K562 (cell line): ENCODE data around the gene ANXA4. TPM values are rescaled to one million over a fixed set of nuclear protein-coding genes. Genes with fewer than 3 reads are reported as not detected.
"Not testable (repeated sequence)": the region's sequence is repeated elsewhere in the genome, so short reads cannot be mapped to it uniquely, and the experiment has no call there.

ENCODE experiments used
- ATAC-seq: fragments of 200-7000 bp; cut with Tn5 transposase; 3 replicates; pipeline ENCODE4 v1.9.1; 2020; ENCODE audit warnings: moderate library complexity
- BruUV-seq: library from RNA; stranded (reverse); fragments of 400-500 nt; replicated peaks from 2 replicates; lab custom pipeline; 2021; lab: Mats Ljungman, UMichigan
- CTCF ChIA-PET: fragments of 300-600 bp; formaldehyde crosslinking; extraction: SDS; loops from one replicate; lab custom pipeline; 2021; ENCODE audit warnings: low intra/inter-chr PET ratio; lab: Yijun Ruan, JAX
- POLR2A ChIA-PET: fragments of 300-600, 350-650 bp; sonication (Branson Sonifier 250); formaldehyde crosslinking; extraction: SDS; loops from one replicate; lab custom pipeline; 2021; ENCODE audit warnings: antibody characterized with exemption, inconsistent platforms; lab: Yijun Ruan, JAX
- DNase-seq, 4 experiments: peaks; one replicate each; pipeline versions ENCODE4 v3.0.0 to v3.0.0-alpha.2; 2011 to 2018; ENCODE audit warnings: low spot score in 3 of 4, mixed read lengths in 3 of 4; ENCODE audit errors: extremely low read depth in 1 of 4
- FAIRE-seq: peaks from 2 replicates; lab custom pipeline; 2011; peaks lifted over from hg19 to GRCh38; lab: Jason Lieb, UNC
- H2AFZ ChIP-seq: 2 replicates; pipeline ENCODE4 v1.6.0; 2011; ENCODE audit warnings: low read depth, low read length, control low read depth, inconsistent platforms
- H3K27ac ChIP-seq: fragments of 200-600 bp; 3 replicates; pipeline ENCODE4 v1.8.0; 2011; ENCODE audit warnings: low read depth, mild to moderate bottlenecking, control low read depth, inconsistent platforms, low read length, moderate library complexity, mixed read lengths; ENCODE audit errors: extremely low read depth
- H3K27me3 ChIP-seq, 2 experiments: fragments of 300-600 bp in 1 of 2; 2 replicates in 1 of 2; 3 replicates in 1 of 2; pipeline versions ENCODE4 v1.6.0 to v1.8.0; 2011; ENCODE audit warnings: inconsistent platforms in 2 of 2, low read length in 2 of 2, mild to moderate bottlenecking in 1 of 2, mixed read lengths in 1 of 2, moderate library complexity in 1 of 2; ENCODE audit not compliant: control insufficient read depth in 2 of 2, insufficient read depth in 2 of 2
- H3K36me3 ChIP-seq: fragments of 300-600 bp; 3 replicates; pipeline ENCODE4 v1.8.0; 2011; ENCODE audit warnings: mild to moderate bottlenecking, low read length, inconsistent platforms; ENCODE audit not compliant: control insufficient read depth, insufficient read depth
- H3K4me1 ChIP-seq, 2 experiments: fragments of 200-600 bp in 1 of 2; replicated peaks in 1 of 2; 2 replicates in 1 of 2; 3 replicates in 1 of 2; pipeline versions ENCODE4 v1.5.1 to v1.8.0; 2011; ENCODE audit warnings: inconsistent platforms in 2 of 2, low read length in 2 of 2, mild to moderate bottlenecking in 1 of 2, mixed read lengths in 1 of 2, moderate library complexity in 1 of 2; ENCODE audit not compliant: control insufficient read depth in 2 of 2, insufficient read depth in 2 of 2
- H3K4me2 ChIP-seq: 2 replicates; pipeline ENCODE4 v1.6.1; 2011; ENCODE audit warnings: low read length, control low read depth, inconsistent platforms, mixed read lengths; ENCODE audit not compliant: insufficient read depth
- H3K4me3 ChIP-seq: fragments of 200-600 bp; sonication (generic), shearing (Covaris generic); 2 replicates; pipeline ENCODE4 v1.5.1; 2016; ENCODE audit warnings: control low read depth, inconsistent platforms
- H3K79me2 ChIP-seq: fragments of 200-600 bp; 3 replicates; pipeline ENCODE4 v1.8.0; 2011; ENCODE audit warnings: low read length, inconsistent platforms; ENCODE audit not compliant: control insufficient read depth, insufficient read depth
- H3K9ac ChIP-seq, 2 experiments: 2 replicates each; pipeline versions ENCODE4 v1.6.0 to v1.6.1; 2011; ENCODE audit warnings: low read depth in 2 of 2, low read length in 2 of 2, control low read depth in 1 of 2, inconsistent platforms in 1 of 2, mild to moderate bottlenecking in 1 of 2, mixed read lengths in 1 of 2; ENCODE audit not compliant: insufficient read depth in 1 of 2
- H3K9me1 ChIP-seq: one replicate; pipeline ENCODE4 v1.6.0; 2011; ENCODE audit warnings: inconsistent platforms, mild to moderate bottlenecking, low read length, moderate library complexity; ENCODE audit not compliant: control insufficient read depth, insufficient read depth
- H3K9me3 ChIP-seq: replicated peaks from 2 replicates; pipeline ENCODE4 v1.5.1; 2011; ENCODE audit warnings: low read depth, low read length, inconsistent platforms; ENCODE audit not compliant: control insufficient read depth, insufficient read depth
- H4K20me1 ChIP-seq: replicated peaks from 2 replicates; pipeline ENCODE4 v1.6.1; 2011; ENCODE audit warnings: low read length, inconsistent platforms, mixed read lengths; ENCODE audit not compliant: control insufficient read depth, insufficient read depth
- L3MBTL2 ChIP-seq: fragments of 450-650 bp; IDR thresholded peaks from 2 replicates; pipeline ENCODE4 v1.6.1; 2016; ENCODE audit warnings: mild to moderate bottlenecking, moderate library complexity
- TCFL5 ChIP-seq: fragments of 250-450 bp; sonication (Bioruptor Pico); conservative IDR thresholded peaks from 2 replicates; pipeline ENCODE4 v1.6.1; 2021; ENCODE audit warnings: mild to moderate bottlenecking, moderate library complexity, matching md5 sums
- WGBS: fragments of 100-300 bp; shearing (Covaris generic); methylation state at CpG from one replicate; pipeline ENCODE4 v1.1.6; 2016; ENCODE audit warnings: low coverage, mixed read lengths; ENCODE audit not compliant: insufficient coverage; ENCODE audit errors: missing lambda C conversion rate; 5-methylcytosine and 5-hydroxymethylcytosine counted together
- in situ Hi-C: fragments of 300-500 bp; cut with MboI; formaldehyde crosslinking; loops from 4 replicates; pipeline ENCODE4 v1.15.0; 2018; ENCODE audit warnings: inconsistent platforms, mixed read lengths
- intact Hi-C: fragments of 100-400 bp; cut with micrococcal nuclease; formaldehyde crosslinking; loops from 2 replicates; pipeline ENCODE4 v1.14.2; 2022
- polyA plus RNA-seq, 8 experiments: library from polyadenylated mRNA; depleted of rRNA in 4 of 8; stranded (reverse) in 5 of 8; unstranded in 3 of 8; fragments of >200 nt; fragmentation: Nextera tagmentation in 2 of 8; fragmentation: Illumina TruSeq in 1 of 8; extraction: Ambion mirVana in 2 of 8; extraction: Trizol in 1 of 8; gene quantifications; 2 replicates each; pipeline versions ENCODE4 v1.2.1 to v1.2.3, GENCODE V29; 2011 to 2014; ENCODE audit warnings: inconsistent platforms in 1 of 8, missing spikeins in 1 of 8
- total RNA-seq, 7 experiments: library from RNA; depleted of rRNA in 6 of 7; stranded (reverse); fragments of >200 nt in 6 of 7; fragmentation: Illumina TruSeq in 2 of 7; extraction: Trizol in 2 of 7; gene quantifications; 2 replicates each; pipeline versions ENCODE4 v1.2.1 to v1.2.3, GENCODE V29; 2011 to 2021; ENCODE audit warnings: low replicate concordance in 1 of 7
- TF ChIP-seq, protein P1 (sequence below): sonication (generic); IDR thresholded peaks from 2 replicates; pipeline ENCODE4 v1.6.1; 2016

The ANXA4 gene
- total and polyA plus RNA-seq, 9 of the 15 experiments (the other 6 are each of a cell fraction or from before 2014, with no cell fraction given) = 3.4 to 13.6 (median 11.6) TPM

DNA sequence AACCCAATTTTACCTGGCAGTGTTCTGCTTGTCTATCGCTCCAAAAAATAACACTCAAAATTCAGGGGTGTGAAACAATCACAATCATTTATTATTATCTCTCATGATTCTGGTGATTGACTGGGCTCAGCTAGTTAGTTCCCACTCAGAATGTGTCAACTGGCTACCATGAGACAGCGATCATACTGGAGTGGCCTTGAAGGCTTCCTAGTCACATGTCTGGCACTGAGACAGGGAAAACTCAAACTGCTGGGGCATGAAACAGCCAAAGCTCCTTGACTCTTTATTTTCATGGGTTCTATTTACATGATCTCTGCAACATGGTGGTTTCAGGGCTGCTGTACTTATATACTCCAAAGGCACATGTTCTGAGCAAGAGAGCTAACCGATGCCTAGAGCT is 6.2 kb upstream of the ANXA4 start:
- no peak for FAIRE-seq
- H3K36me3 ChIP-seq = no peaks in the 10 kb centered on the region
- no peaks in the 10 kb centered on the region for H3K9me3 ChIP-seq
- H3K4me2 ChIP-seq = no peak overlapping the region
- BruUV-seq = no TSS peak
- intact Hi-C loops = no loop called here
- CTCF ChIA-PET = no interaction called here
- H3K9me1 ChIP-seq = no peaks in the 10 kb centered on the region
- no peak for ATAC-seq
- H3K27ac ChIP-seq = no peak overlapping the region
- H3K4me3 ChIP-seq = no peak overlapping the region
- TF ChIP-seq TCFL5 (no peak), L3MBTL2 (peak; percentile 49; the same call in 1 of the 2 replicates)
- TF ChIP-seq, protein P1, sequence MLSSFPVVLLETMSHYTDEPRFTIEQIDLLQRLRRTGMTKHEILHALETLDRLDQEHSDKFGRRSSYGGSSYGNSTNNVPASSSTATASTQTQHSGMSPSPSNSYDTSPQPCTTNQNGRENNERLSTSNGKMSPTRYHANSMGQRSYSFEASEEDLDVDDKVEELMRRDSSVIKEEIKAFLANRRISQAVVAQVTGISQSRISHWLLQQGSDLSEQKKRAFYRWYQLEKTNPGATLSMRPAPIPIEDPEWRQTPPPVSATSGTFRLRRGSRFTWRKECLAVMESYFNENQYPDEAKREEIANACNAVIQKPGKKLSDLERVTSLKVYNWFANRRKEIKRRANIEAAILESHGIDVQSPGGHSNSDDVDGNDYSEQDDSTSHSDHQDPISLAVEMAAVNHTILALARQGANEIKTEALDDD = peak; percentile 36; the same call in 1 of the 2 replicates
- TF ChIP-seq, all 486 proteins: peak for 2
- no peaks in the 10 kb centered on the region for H4K20me1 ChIP-seq
- in situ Hi-C loops = no loop called here
- H3K27me3 ChIP-seq = no peaks in the 10 kb centered on the region
- DNase-seq = no peak
- H2AFZ ChIP-seq = 0 out of 2 replicates have a peak overlapping the region, but pooled peaks have one; percentile 5
- peaks cover 0 to 11% of the 10 kb centered on the region in 2 experiments; a peak in 4 of 5 replicates for H3K4me1 ChIP-seq
- 58% methylated on average over 3 of the region's 3 CpGs for WGBS
- H3K9ac ChIP-seq = no peak overlapping the region
- no peaks in the 10 kb centered on the region for H3K79me2 ChIP-seq
- POLR2A ChIA-PET = interaction anchor here (1.1 to 1.7 kb wide), 3 partner anchors 11 to 93 kb away, joined by 3 to 5 read pairs (median 4); no protein-coding TSS in a partner anchor

DNA sequence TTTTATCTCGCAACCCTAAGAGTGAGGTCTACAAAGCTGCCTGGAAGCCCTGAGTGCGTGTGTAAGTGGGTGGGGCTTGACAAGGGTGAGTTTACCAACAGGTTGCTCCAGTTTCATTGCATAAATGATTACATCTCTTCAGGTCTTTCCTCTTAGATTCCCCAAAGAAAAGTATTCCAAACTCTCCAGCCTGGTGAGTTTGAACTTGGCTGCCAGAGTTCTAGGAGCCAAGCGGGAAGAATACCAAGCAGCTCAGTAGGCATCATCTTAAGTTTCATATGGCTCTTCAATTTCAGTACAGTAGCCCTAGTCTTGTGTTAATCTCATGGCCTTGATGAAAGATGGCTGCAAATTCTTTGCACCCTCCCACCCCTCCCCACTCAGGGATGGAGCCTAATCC is 3.8 kb upstream of the ANXA4 start:
- in situ Hi-C loops, CTCF ChIA-PET, H2AFZ ChIP-seq, H3K9me3 ChIP-seq, DNase-seq, H3K9me1 ChIP-seq, H3K4me3 ChIP-seq, H3K4me2 ChIP-seq, H3K36me3 ChIP-seq, ATAC-seq, POLR2A ChIA-PET, H3K79me2 ChIP-seq, FAIRE-seq, H4K20me1 ChIP-seq, intact Hi-C loops, BruUV-seq, H3K27me3 ChIP-seq, H3K27ac ChIP-seq, H3K9ac ChIP-seq: not testable (repeated sequence)
- H3K4me1 ChIP-seq = peaks cover 20% of the 10 kb centered on the region in 2 experiments
- 78% methylated on average over 2 of the region's 3 CpGs for WGBS
